Loucy (cell line): ENCODE results near the gene MC1R.

ENCODE experiments used
- CTCF ChIP-seq: fragments of 200-600 bp; sonication (generic); conservative IDR thresholded peaks from 2 replicates; pipeline ENCODE4 v1.5.1; 2014; ENCODE audit warnings: mild to moderate bottlenecking, antibody characterized with exemption, low read length
- EZH2phosphoT487 ChIP-seq: fragments of 200-600 bp; IDR thresholded peaks from 2 replicates; pipeline ENCODE4 v1.6.1; 2018; ENCODE audit warnings: antibody characterized with exemption, mild to moderate bottlenecking, moderate library complexity, borderline replicate concordance

- TF ChIP-seq CTCF (no peak), EZH2phosphoT487 (no peak)
Measured at GRCh38 chr16:89964201-89964600, 45.5 kb downstream of the MC1R start.
